GM12865 (cell line): Measurements from ENCODE around the gene OAT.

Experiments
- DNase-seq: peaks from one replicate; pipeline ENCODE4 v3.0.0; 2010; ENCODE audit warnings: low read depth
- H3K4me3 ChIP-seq: 2 replicates; pipeline ENCODE4 v1.5.1; 2011; ENCODE audit warnings: mild to moderate bottlenecking, low read depth, low read length, control low read depth
- CTCF ChIP-seq: IDR thresholded peaks from 2 replicates; pipeline ENCODE4 v1.5.1; 2011; ENCODE audit warnings: low read length, control low read depth, low read depth, inconsistent platforms; ENCODE audit not compliant: insufficient read depth; ENCODE audit errors: missing control alignments

OAT gene

GRCh38 chr10:124418726-124419501 lies at the start of gene OAT:
Gene OAT (minus strand): TSS chr10:124418923. CDS start chr10:124412171, 6,752 bp downstream.
- DNase-seq, result peak; percentile 89
- no peak for TF ChIP-seq CTCF
- H3K4me3 ChIP-seq, result peak within 1 kb of the TSS; percentile 19; the same call in 1 of the 2 replicates

- no peak for DNase-seq
Observed at GRCh38 chr10:124467165-124467564, 48.4 kb upstream of the OAT start.

GRCh38 chr10:124465777-124466488 lies 47.2 kb upstream of the OAT start:
- no peak overlapping the region for H3K4me3 ChIP-seq
- no peak for TF ChIP-seq CTCF
- no peak for DNase-seq

More at GRCh38 chr10:124467165-124467564, 48.4 kb upstream of the OAT start:
- H3K4me3 ChIP-seq, result no peak overlapping the region
- no peak for TF ChIP-seq CTCF

- TF ChIP-seq CTCF, result no peak
- peak; percentile 58 for DNase-seq
- H3K4me3 ChIP-seq, result no peak overlapping the region
Observed at GRCh38 chr10:124465003-124465776, 46.5 kb upstream of the OAT start.

- no peak overlapping the region for H3K4me3 ChIP-seq
- no peak for TF ChIP-seq CTCF
- DNase-seq, result no peak
Observed at GRCh38 chr10:124464028-124464965, 45.6 kb upstream of the OAT start.

- peak overlapping the region; percentile 79 for H3K4me3 ChIP-seq
- no peak for TF ChIP-seq CTCF
- DNase-seq, result no peak
Observed at GRCh38 chr10:124462348-124462695, 43.6 kb upstream of the OAT start.
